Activated effector memory CD4-positive, alpha-beta T cell treated with Interleukin-2 at 50 U/mL for 16 hours (primary cell): ENCODE measurements around the gene KLHL26.
A peak's percentile ranks its signal among the peaks of the same experiment; 100 is the strongest.
"Not testable (repeated sequence)": the region's sequence is repeated elsewhere in the genome, so short reads cannot be mapped to it uniquely, and the experiment has no call there.

Experiments
- DNase-seq: peaks from one replicate; pipeline ENCODE4 v3.0.0-alpha.2; 2020

The KLHL26 gene

GRCh38 chr19:18636969-18637629 is at the start of gene KLHL26:
Gene KLHL26 (plus strand): TSS chr19:18637028. CDS start chr19:18637055, 27 bp downstream.
- no peak for DNase-seq

GRCh38 chr19:18587561-18587960 is 49.3 kb upstream of the KLHL26 start:
- no peak for DNase-seq

GRCh38 chr19:18587962-18588610 is 48.7 kb upstream of the KLHL26 start:
- no peak for DNase-seq

GRCh38 chr19:18588611-18589379 is 48.0 kb upstream of the KLHL26 start, which contains the start of gene REX1BD:
Gene REX1BD (plus strand): TSS chr19:18588798. CDS start chr19:18588802, 4 bp downstream.
- DNase-seq: peak; percentile 82

- DNase-seq: peak; percentile 64
Measured at GRCh38 chr19:18589380-18590272, 47.2 kb upstream of the KLHL26 start.

- DNase-seq: no peak
Measured at GRCh38 chr19:18590273-18591272, 46.3 kb upstream of the KLHL26 start.

- no peak for DNase-seq
Measured at GRCh38 chr19:18591735-18592385, 45.0 kb upstream of the KLHL26 start.

- DNase-seq: not testable (repeated sequence)
Measured at GRCh38 chr19:18592732-18593131, 44.1 kb upstream of the KLHL26 start.

GRCh38 chr19:18593367-18594095 is 43.3 kb upstream of the KLHL26 start:
- DNase-seq: no peak

- DNase-seq: peak; percentile 57
Measured at GRCh38 chr19:18594096-18594823, 42.6 kb upstream of the KLHL26 start.

GRCh38 chr19:18594824-18595373 is 41.9 kb upstream of the KLHL26 start:
- DNase-seq: no peak

GRCh38 chr19:18595475-18595874 is 41.4 kb upstream of the KLHL26 start:
- no peak for DNase-seq

GRCh38 chr19:18596752-18597157 is 40.1 kb upstream of the KLHL26 start:
- DNase-seq: no peak

- DNase-seq: no peak
Measured at GRCh38 chr19:18597809-18598660, 38.8 kb upstream of the KLHL26 start.

- DNase-seq: no peak
Measured at GRCh38 chr19:18599485-18599884, 37.3 kb upstream of the KLHL26 start.

GRCh38 chr19:18600692-18601397 is 36.0 kb upstream of the KLHL26 start:
- not testable (repeated sequence) for DNase-seq

GRCh38 chr19:18601875-18602274 is 35.0 kb upstream of the KLHL26 start:
- DNase-seq: no peak
